ENCODE results near the gene CD9. TPM values are rescaled to one million over a fixed set of nuclear protein-coding genes. Genes with fewer than 3 reads are reported as not detected.
A peak's percentile ranks its signal among the peaks of the same experiment; 100 is the strongest.
"Not testable (repeated sequence)": the region's sequence is repeated elsewhere in the genome, so short reads cannot be mapped to it uniquely, and the experiment has no call there.

CD9 gene
- total RNA-seq, 1 donor from 2014 or later, result 6.0 TPM

GRCh38 chr12:6185961-6186827 is 14.0 kb upstream of the CD9 start:
- peaks cover 8% of the 10 kb centered on the region for H3K4me1 Mint-ChIP-seq (ENCODE audit: low read depth)
- no peaks in the 10 kb centered on the region for H3K36me3 Mint-ChIP-seq (ENCODE audit: insufficient read depth)
- peaks cover 6% of the 10 kb centered on the region for H3K9me3 Mint-ChIP-seq (ENCODE audit: low read depth)

GRCh38 chr12:6187948-6188793 is 12.0 kb upstream of the CD9 start:
- Mint-ChIP-seq H3K27ac (no peak overlapping the region), H3K9me3 (ENCODE audit: low read depth) (peaks cover 6% of the 10 kb centered on the region), H3K4me3 (ENCODE audit: low read depth) (no peak overlapping the region), H3K36me3 (ENCODE audit: insufficient read depth) (no peaks in the 10 kb centered on the region), H3K27me3 (peaks cover 18% of the 10 kb centered on the region), H3K4me1 (ENCODE audit: low read depth) (no peaks in the 10 kb centered on the region)
- TF ChIP-seq CTCF (IDR thresholded peaks at IDR 0.05; ENCODE audit: unreplicated experiment), result peak; percentile 38
- no peak for DNase-seq (ENCODE audit: low spot score, unreplicated experiment)

More at GRCh38 chr12:6185961-6186827, 14.0 kb upstream of the CD9 start:
- peaks cover 14% of the 10 kb centered on the region for H3K27me3 Mint-ChIP-seq
- H3K4me3 Mint-ChIP-seq (ENCODE audit: low read depth), result no peak overlapping the region
- H3K27ac Mint-ChIP-seq, result no peak overlapping the region
- no peak for DNase-seq (ENCODE audit: low spot score, unreplicated experiment)
- no peak for TF ChIP-seq CTCF (IDR thresholded peaks at IDR 0.05; ENCODE audit: unreplicated experiment)

GRCh38 chr12:6189028-6189427 is 11.2 kb upstream of the CD9 start:
- peaks cover 26% of the 10 kb centered on the region for H3K27me3 Mint-ChIP-seq
- peaks cover 6% of the 10 kb centered on the region for H3K9me3 Mint-ChIP-seq (ENCODE audit: low read depth)
- H3K36me3 Mint-ChIP-seq (ENCODE audit: insufficient read depth), result no peaks in the 10 kb centered on the region
- DNase-seq (ENCODE audit: low spot score, unreplicated experiment), result no peak
- peaks cover 3% of the 10 kb centered on the region for H3K4me1 Mint-ChIP-seq (ENCODE audit: low read depth)
- H3K4me3 Mint-ChIP-seq (ENCODE audit: low read depth), result no peak overlapping the region
- TF ChIP-seq CTCF (IDR thresholded peaks at IDR 0.05; ENCODE audit: unreplicated experiment), result no peak
- no peak overlapping the region for H3K27ac Mint-ChIP-seq

- peaks cover 27% of the 10 kb centered on the region for H3K27me3 Mint-ChIP-seq
- H3K9me3 Mint-ChIP-seq (ENCODE audit: low read depth); DNase-seq (ENCODE audit: low spot score, unreplicated experiment); H3K27ac Mint-ChIP-seq; H3K4me3 Mint-ChIP-seq (ENCODE audit: low read depth); H3K36me3 Mint-ChIP-seq (ENCODE audit: insufficient read depth); H3K4me1 Mint-ChIP-seq (ENCODE audit: low read depth): not testable (repeated sequence)
Measured at GRCh38 chr12:6189952-6190598, 10.1 kb upstream of the CD9 start.

GRCh38 chr12:6190767-6191530 is 9.3 kb upstream of the CD9 start:
- H3K4me3 Mint-ChIP-seq (ENCODE audit: low read depth); H3K4me1 Mint-ChIP-seq (ENCODE audit: low read depth); H3K9me3 Mint-ChIP-seq (ENCODE audit: low read depth); DNase-seq (ENCODE audit: low spot score, unreplicated experiment); H3K36me3 Mint-ChIP-seq (ENCODE audit: insufficient read depth); H3K27ac Mint-ChIP-seq: not testable (repeated sequence)
- H3K27me3 Mint-ChIP-seq, result peaks cover 31% of the 10 kb centered on the region

Measured in progenitor cell of endocrine pancreas (in vitro differentiated cells).